Common myeloid progenitor, CD34-positive (primary cell): ENCODE measurements around the gene MOXD1.

Experiments
- CTCF ChIA-PET: fragments of 350-600 bp; sonication (Branson Sonifier 250); formaldehyde crosslinking; loops from one replicate; lab custom pipeline; 2021; ENCODE audit warnings: antibody characterized with exemption; lab: Charles Lee
- POLR2A ChIA-PET: fragments of 350-600 bp; sonication (Branson Sonifier 250); formaldehyde crosslinking; loops from one replicate; lab custom pipeline; 2021; ENCODE audit warnings: antibody characterized with exemption; lab: Charles Lee
- DNase-seq, 3 donors: peaks; one replicate each; pipeline versions ENCODE4 v3.0.0 to v3.0.0-alpha.2; 2013
- H3K27ac ChIP-seq, 2 experiments: 1 replicate in 1 of 2; 2 replicates in 1 of 2; pipeline ENCODE4 v1.7.0; 2013; ENCODE audit warnings: inconsistent platforms in 2 of 2, low read length in 2 of 2, mild to moderate bottlenecking in 2 of 2, low read depth in 1 of 2, moderate library complexity in 1 of 2; ENCODE audit not compliant: severe bottlenecking in 2 of 2, insufficient read depth in 1 of 2, poor library complexity in 1 of 2
- H3K27me3 ChIP-seq, 5 experiments: replicated peaks in 2 of 5; 1 replicate in 3 of 5; 2 replicates in 2 of 5; pipeline versions ENCODE4 v1.6.1 to v1.7.0; 2013; ENCODE audit warnings: low read length in 4 of 5, mild to moderate bottlenecking in 2 of 5, moderate library complexity in 2 of 5, inconsistent platforms in 1 of 5; ENCODE audit not compliant: insufficient read depth in 5 of 5, control insufficient read depth in 4 of 5
- H3K36me3 ChIP-seq, 4 experiments: 1 replicate in 2 of 4; 2 replicates in 2 of 4; pipeline versions ENCODE4 v1.6.1 to v1.7.0; 2013; ENCODE audit warnings: low read length in 3 of 4, control low read depth in 1 of 4, mild to moderate bottlenecking in 1 of 4; ENCODE audit not compliant: control insufficient read depth in 4 of 4, insufficient read depth in 4 of 4
- H3K4me1 ChIP-seq, 4 experiments: 1 replicate in 3 of 4; 2 replicates in 1 of 4; pipeline versions ENCODE4 v1.6.1 to v1.7.1; 2013; ENCODE audit warnings: low read length in 3 of 4, mild to moderate bottlenecking in 3 of 4, control low read depth in 1 of 4, inconsistent platforms in 1 of 4, moderate library complexity in 1 of 4; ENCODE audit not compliant: control insufficient read depth in 4 of 4, insufficient read depth in 4 of 4; ENCODE audit errors: control extremely low read depth in 1 of 4
- H3K4me3 ChIP-seq, 7 experiments: 1 replicate in 4 of 7; 2 replicates in 3 of 7; pipeline versions ENCODE4 v1.5.1 to v1.7.0; 2013; ENCODE audit warnings: mild to moderate bottlenecking in 7 of 7, low read length in 6 of 7, moderate library complexity in 6 of 7, inconsistent platforms in 2 of 7, low read depth in 2 of 7, control low read depth in 1 of 7; ENCODE audit not compliant: insufficient read depth in 4 of 7, control insufficient read depth in 1 of 7; ENCODE audit errors: extremely low read depth in 1 of 7
- H3K9me3 ChIP-seq, 5 experiments: 1 replicate in 4 of 5; 2 replicates in 1 of 5; pipeline versions ENCODE4 v1.6.1 to v1.7.1; 2013; ENCODE audit warnings: low read length in 4 of 5, mild to moderate bottlenecking in 2 of 5, inconsistent platforms in 1 of 5, low read depth in 1 of 5, moderate library complexity in 1 of 5; ENCODE audit not compliant: control insufficient read depth in 4 of 5, insufficient read depth in 2 of 5; ENCODE audit errors: control extremely low read depth in 1 of 5
- WGBS: methylation state at CpG from one replicate; pipeline ENCODE4 v1.1.5; 2013; ENCODE audit not compliant: insufficient coverage; 5-methylcytosine and 5-hydroxymethylcytosine counted together

MOXD1 gene

GRCh38 chr6:132365281-132365907, 35.9 kb downstream of the MOXD1 start:
- no peak for DNase-seq
- Histone ChIP-seq H3K27me3 (no peaks in the 10 kb centered on the region), H3K27ac (no peak overlapping the region), H3K36me3 (no peaks in the 10 kb centered on the region), H3K4me3 (no peak overlapping the region), H3K9me3 (no peaks in the 10 kb centered on the region), H3K4me1 (peaks cover 0 to 6% (median 3%) of the 10 kb centered on the region in 4 experiments)
- ChIA-PET CTCF (no interaction called here), POLR2A (no interaction called here)
- WGBS = 100% methylated on average over 2 of the region's 4 CpGs

GRCh38 chr6:132364306-132365074, 36.8 kb downstream of the MOXD1 start:
- 83% methylated on average over 2 of the region's 5 CpGs for WGBS
- H3K27me3 ChIP-seq = no peaks in the 10 kb centered on the region

GRCh38 chr6:132362442-132363185, 38.7 kb downstream of the MOXD1 start:
- H3K4me3 ChIP-seq = no peak overlapping the region
- CTCF ChIA-PET = interaction anchor here (1.7 kb wide), 1 partner anchor 64 kb away, joined by 3 read pairs; no protein-coding TSS in a partner anchor
- no peak for DNase-seq
- POLR2A ChIA-PET = no interaction called here
- H3K27ac ChIP-seq = no peak overlapping the region
- no peaks in the 10 kb centered on the region for H3K27me3 ChIP-seq
- 90% methylated on average over 6 of the region's 6 CpGs for WGBS
- H3K4me1 ChIP-seq = peaks cover 0 to 6% (median 3%) of the 10 kb centered on the region in 4 experiments
- no peaks in the 10 kb centered on the region for H3K9me3 ChIP-seq
- H3K36me3 ChIP-seq = no peaks in the 10 kb centered on the region

More at GRCh38 chr6:132364306-132365074, 36.8 kb downstream of the MOXD1 start:
- no peak overlapping the region for H3K4me3 ChIP-seq
- H3K27ac ChIP-seq = no peak overlapping the region
- POLR2A ChIA-PET = no interaction called here
- H3K9me3 ChIP-seq = no peaks in the 10 kb centered on the region
- no peak for DNase-seq
- H3K4me1 ChIP-seq = peaks cover 0 to 6% (median 3%) of the 10 kb centered on the region in 4 experiments
- CTCF ChIA-PET = no interaction called here
- H3K36me3 ChIP-seq = no peaks in the 10 kb centered on the region

- H3K9me3 ChIP-seq = no peaks in the 10 kb centered on the region
- WGBS = no CpG with 5 or more reads among the region's 1 CpG
- H3K27me3 ChIP-seq = no peaks in the 10 kb centered on the region
- POLR2A ChIA-PET = no interaction called here
- peak in 2 of 3 donors; percentile 44 to 58 for DNase-seq
- H3K4me3 ChIP-seq = no peak overlapping the region
- CTCF ChIA-PET = interaction anchor here (1.7 kb wide), 1 partner anchor 62 kb away, joined by 3 read pairs; no protein-coding TSS in a partner anchor
- no peaks in the 10 kb centered on the region for H3K36me3 ChIP-seq
- H3K4me1 ChIP-seq = peaks cover 0 to 11% (median 4%) of the 10 kb centered on the region in 4 experiments
- H3K27ac ChIP-seq = no peak overlapping the region
Observed at GRCh38 chr6:132361101-132361500, 40.2 kb downstream of the MOXD1 start.

- CTCF ChIA-PET = no interaction called here
- no peak overlapping the region for H3K4me3 ChIP-seq
- no peak for DNase-seq
- H3K9me3 ChIP-seq = no peaks in the 10 kb centered on the region
- POLR2A ChIA-PET = no interaction called here
- H3K27ac ChIP-seq = no peak overlapping the region
- H3K4me1 ChIP-seq = peaks cover 4 to 11% (median 8%) of the 10 kb centered on the region in 4 experiments
- no peaks in the 10 kb centered on the region for H3K36me3 ChIP-seq
- WGBS = 100% methylated on average over 2 of the region's 2 CpGs
- no peaks in the 10 kb centered on the region for H3K27me3 ChIP-seq
Observed at GRCh38 chr6:132359886-132360285, 41.4 kb downstream of the MOXD1 start.

- H3K27ac ChIP-seq = no peak overlapping the region
- H3K36me3 ChIP-seq = no peaks in the 10 kb centered on the region
- H3K27me3 ChIP-seq = no peaks in the 10 kb centered on the region
- H3K4me1 ChIP-seq = peaks cover 6 to 19% (median 10%) of the 10 kb centered on the region in 4 experiments
- DNase-seq = peak in 2 of 3 donors; percentile 4 to 20
- POLR2A ChIA-PET = no interaction called here
- H3K4me3 ChIP-seq = no peak overlapping the region
- peaks cover 0 to 2% (median 0%) of the 10 kb centered on the region in 5 experiments for H3K9me3 ChIP-seq
- CTCF ChIA-PET = no interaction called here
Observed at GRCh38 chr6:132357120-132357519, 44.2 kb downstream of the MOXD1 start.
